HG03045 (cell line): ENCODE data around the gene ZBTB14.

ENCODE experiments used
- ATAC-seq: cut with Tn5 transposase; IDR thresholded peaks from one replicate; pipeline ENCODE4 v1.9.1; 2021; ENCODE audit warnings: mild to moderate bottlenecking, moderate library complexity; ENCODE audit not compliant: unreplicated experiment

ZBTB14 gene

GRCh38 chr18:5295231-5295920 lies at the start of gene ZBTB14:
ZBTB14 (minus strand) TSS chr18:5295726; CDS start chr18:5293246, 2,480 bp downstream.
- peak; percentile 40 for ATAC-seq

GRCh38 chr18:5339202-5339834 lies 43.8 kb upstream of the ZBTB14 start:
- ATAC-seq, result no peak

- ATAC-seq, result no peak
Observed at GRCh38 chr18:5334456-5335075, 39.0 kb upstream of the ZBTB14 start.

- ATAC-seq, result no peak
Observed at GRCh38 chr18:5318061-5318700, 22.7 kb upstream of the ZBTB14 start.

GRCh38 chr18:5317186-5317585 lies 21.7 kb upstream of the ZBTB14 start:
- no peak for ATAC-seq

GRCh38 chr18:5315838-5316237 lies 20.3 kb upstream of the ZBTB14 start:
- ATAC-seq, result no peak

- ATAC-seq, result no peak
Observed at GRCh38 chr18:5311301-5311989, 15.9 kb upstream of the ZBTB14 start.

GRCh38 chr18:5309888-5310470 lies 14.5 kb upstream of the ZBTB14 start:
- ATAC-seq, result peak; percentile 88

- ATAC-seq, result no peak
Observed at GRCh38 chr18:5305835-5306234, 10.3 kb upstream of the ZBTB14 start.

GRCh38 chr18:5304232-5304631 lies 8.7 kb upstream of the ZBTB14 start:
- ATAC-seq, result no peak

- ATAC-seq, result no peak
Observed at GRCh38 chr18:5303636-5304035, 8.1 kb upstream of the ZBTB14 start.

GRCh38 chr18:5302606-5303005 lies 7.1 kb upstream of the ZBTB14 start:
- no peak for ATAC-seq

GRCh38 chr18:5300476-5301010 lies 5.0 kb upstream of the ZBTB14 start:
- ATAC-seq, result no peak

- no peak for ATAC-seq
Observed at GRCh38 chr18:5298156-5298852, 2.8 kb upstream of the ZBTB14 start.

- ATAC-seq, result no peak
Observed at GRCh38 chr18:5297597-5297996, 2.1 kb upstream of the ZBTB14 start.

GRCh38 chr18:5296706-5297320 lies 1.3 kb upstream of the ZBTB14 start:
- peak; percentile 12 for ATAC-seq

GRCh38 chr18:5295981-5296705 lies 617 bp upstream of the ZBTB14 start:
- peak; percentile 70 for ATAC-seq

GRCh38 chr18:5294457-5295230 lies 882 bp downstream of the ZBTB14 start:
- peak; percentile 9 for ATAC-seq
